ENCODE results near the gene GSX1.

Gene GSX1

DNA sequence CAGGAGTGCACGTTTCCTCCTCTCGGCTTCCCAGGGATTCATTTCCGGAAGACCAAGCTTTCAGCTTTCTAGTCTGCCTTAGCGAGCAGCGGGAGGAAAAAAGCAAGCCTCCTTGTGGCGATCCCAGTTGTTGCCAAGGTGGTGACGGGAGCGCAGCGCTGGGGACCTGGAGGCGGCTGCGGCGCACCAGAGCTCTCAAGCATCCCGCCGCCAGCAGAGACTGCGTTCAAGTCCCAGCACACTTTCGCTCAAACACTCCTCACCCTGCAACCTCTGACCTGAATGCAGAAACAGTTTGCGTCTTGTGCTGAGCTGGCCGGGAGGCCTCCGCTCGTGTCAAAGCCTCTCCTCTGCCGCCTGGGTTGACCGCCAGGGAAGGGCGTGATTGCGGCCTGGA is 4.9 kb downstream of the GSX1 start:
- no peaks in the 10 kb centered on the region for H3K79me1 ChIP-seq (replicated peaks; ENCODE audit: low read length, poor library complexity, severe bottlenecking)
- H2BK12ac ChIP-seq (ENCODE audit: low read length in 2 of 2) = no peak overlapping the region
- H3K23ac ChIP-seq (ENCODE audit: low read length in 2 of 2) = peak overlapping the region in 1 of 2 experiments; percentile 83
- no peak overlapping the region for H3K4me2 ChIP-seq (ENCODE audit: low read length, poor library complexity, severe bottlenecking)
- H3K4me1 ChIP-seq (ENCODE audit: control insufficient read depth, insufficient read depth, low read depth, low read length) = peaks cover 10% of the 10 kb centered on the region
- H3K9me3 ChIP-seq (ENCODE audit: control insufficient read depth, low read length) = peaks cover 5% of the 10 kb centered on the region
- H2BK15ac ChIP-seq (ENCODE audit: low read depth, poor library complexity, severe bottlenecking) = no peak overlapping the region
- peaks cover 0 to 7% of the 10 kb centered on the region in 2 experiments for H3K36me3 ChIP-seq (ENCODE audit: control insufficient read depth in 1 of 2, insufficient read depth in 2 of 2, low read depth in 1 of 2, low read length in 2 of 2)
- no peak overlapping the region for H4K91ac ChIP-seq (ENCODE audit: low read length)
- under 1% methylated on average over 24 of the region's 24 CpGs for WGBS
- no peak overlapping the region for H2BK120ac ChIP-seq (ENCODE audit: low read depth, low read length)
- peaks cover 83 to 90% of the 10 kb centered on the region in 2 experiments for H3K27me3 ChIP-seq (ENCODE audit: control insufficient read depth in 1 of 2, insufficient read depth in 1 of 2, low read length in 2 of 2)
- H2AFZ ChIP-seq (ENCODE audit: low read depth, low read length) = no peak overlapping the region
- H3K27ac ChIP-seq (ENCODE audit: low read length, poor library complexity, severe bottlenecking) = no peak overlapping the region
- H3K14ac ChIP-seq (ENCODE audit: low read length in 2 of 2) = no peak overlapping the region
- no peak overlapping the region for H3K9ac ChIP-seq (ENCODE audit: low read length)
- no peak overlapping the region for H2BK5ac ChIP-seq (ENCODE audit: low read depth, low read length, poor library complexity, severe bottlenecking)
- no peak overlapping the region for H3K4me3 ChIP-seq (ENCODE audit: insufficient read depth in 1 of 2, low read depth in 1 of 2, low read length in 2 of 2)
- H3K4ac ChIP-seq (ENCODE audit: low read depth in 1 of 2, low read length in 2 of 2) = no peak overlapping the region
- DNase-seq = peak; percentile 29
- no peak overlapping the region for H4K8ac ChIP-seq (ENCODE audit: low read length)
- H2AK5ac ChIP-seq (ENCODE audit: low read length, severe bottlenecking) = no peak overlapping the region
- H3K18ac ChIP-seq (ENCODE audit: low read depth in 1 of 2, low read length in 2 of 2) = no peak overlapping the region

DNA sequence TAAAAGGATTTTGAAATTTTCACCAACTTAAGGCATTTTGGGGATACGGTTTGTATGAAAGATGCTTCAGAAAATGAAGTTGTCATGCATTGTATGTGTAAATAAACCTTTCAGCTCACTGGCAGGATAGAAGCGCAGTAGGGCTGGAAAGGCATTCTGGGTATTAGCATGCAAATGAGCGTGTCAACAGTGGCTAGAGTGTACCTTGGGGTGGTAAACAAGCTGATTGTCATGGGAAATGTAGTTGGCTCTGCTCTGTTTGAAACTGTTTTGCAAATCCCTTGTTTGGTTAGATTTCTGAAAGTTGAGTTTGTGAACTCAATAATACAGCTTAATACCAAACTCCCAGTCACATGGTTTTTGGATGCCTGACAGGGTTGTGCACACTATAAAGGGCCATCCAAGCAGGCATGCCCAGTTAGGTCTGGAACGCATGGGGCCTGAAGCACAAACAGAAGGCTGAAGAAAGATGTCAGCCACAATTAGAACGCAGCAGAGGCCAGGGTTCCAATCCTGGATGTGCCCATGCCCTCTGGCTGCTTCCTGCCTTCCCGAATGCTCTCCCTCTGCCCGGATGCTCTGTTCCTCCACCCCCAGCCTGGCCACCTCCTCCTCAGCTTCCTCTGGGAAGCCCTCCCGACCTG is 14.6 kb downstream of the GSX1 start:
- no peak overlapping the region for H3K27ac ChIP-seq (ENCODE audit: low read length, poor library complexity, severe bottlenecking)
- no peak overlapping the region for H2BK15ac ChIP-seq (ENCODE audit: low read depth, poor library complexity, severe bottlenecking)
- WGBS = 57% methylated on average over 8 of the region's 8 CpGs
- H3K36me3 ChIP-seq (ENCODE audit: control insufficient read depth in 1 of 2, insufficient read depth in 2 of 2, low read depth in 1 of 2, low read length in 2 of 2) = no peaks in the 10 kb centered on the region
- H2BK12ac ChIP-seq (ENCODE audit: low read length in 2 of 2) = no peak overlapping the region
- H3K4me3 ChIP-seq (ENCODE audit: insufficient read depth in 1 of 2, low read depth in 1 of 2, low read length in 2 of 2) = no peak overlapping the region
- peaks cover 32 to 66% of the 10 kb centered on the region in 2 experiments for H3K27me3 ChIP-seq (ENCODE audit: control insufficient read depth in 1 of 2, insufficient read depth in 1 of 2, low read length in 2 of 2)
- no peak overlapping the region for H3K4ac ChIP-seq (ENCODE audit: low read depth in 1 of 2, low read length in 2 of 2)
- H2BK5ac ChIP-seq (ENCODE audit: low read depth, low read length, poor library complexity, severe bottlenecking) = no peak overlapping the region
- H3K4me1 ChIP-seq (ENCODE audit: control insufficient read depth, insufficient read depth, low read depth, low read length) = no peaks in the 10 kb centered on the region
- H3K18ac ChIP-seq (ENCODE audit: low read depth in 1 of 2, low read length in 2 of 2) = no peak overlapping the region
- H2BK120ac ChIP-seq (ENCODE audit: low read depth, low read length) = no peak overlapping the region
- no peak overlapping the region for H2AK5ac ChIP-seq (ENCODE audit: low read length, severe bottlenecking)
- H4K8ac ChIP-seq (ENCODE audit: low read length) = no peak overlapping the region
- no peak overlapping the region for H3K14ac ChIP-seq (ENCODE audit: low read length in 2 of 2)
- no peaks in the 10 kb centered on the region for H3K9me3 ChIP-seq (ENCODE audit: control insufficient read depth, low read length)
- DNase-seq = no peak
- H2AFZ ChIP-seq (ENCODE audit: low read depth, low read length) = no peak overlapping the region
- no peak overlapping the region for H3K23ac ChIP-seq (ENCODE audit: low read length in 2 of 2)
- no peak overlapping the region for H4K91ac ChIP-seq (ENCODE audit: low read length)
- no peak overlapping the region for H3K9ac ChIP-seq (ENCODE audit: low read length)
- no peaks in the 10 kb centered on the region for H3K79me1 ChIP-seq (replicated peaks; ENCODE audit: low read length, poor library complexity, severe bottlenecking)
- H3K4me2 ChIP-seq (ENCODE audit: low read length, poor library complexity, severe bottlenecking) = no peak overlapping the region

DNA sequence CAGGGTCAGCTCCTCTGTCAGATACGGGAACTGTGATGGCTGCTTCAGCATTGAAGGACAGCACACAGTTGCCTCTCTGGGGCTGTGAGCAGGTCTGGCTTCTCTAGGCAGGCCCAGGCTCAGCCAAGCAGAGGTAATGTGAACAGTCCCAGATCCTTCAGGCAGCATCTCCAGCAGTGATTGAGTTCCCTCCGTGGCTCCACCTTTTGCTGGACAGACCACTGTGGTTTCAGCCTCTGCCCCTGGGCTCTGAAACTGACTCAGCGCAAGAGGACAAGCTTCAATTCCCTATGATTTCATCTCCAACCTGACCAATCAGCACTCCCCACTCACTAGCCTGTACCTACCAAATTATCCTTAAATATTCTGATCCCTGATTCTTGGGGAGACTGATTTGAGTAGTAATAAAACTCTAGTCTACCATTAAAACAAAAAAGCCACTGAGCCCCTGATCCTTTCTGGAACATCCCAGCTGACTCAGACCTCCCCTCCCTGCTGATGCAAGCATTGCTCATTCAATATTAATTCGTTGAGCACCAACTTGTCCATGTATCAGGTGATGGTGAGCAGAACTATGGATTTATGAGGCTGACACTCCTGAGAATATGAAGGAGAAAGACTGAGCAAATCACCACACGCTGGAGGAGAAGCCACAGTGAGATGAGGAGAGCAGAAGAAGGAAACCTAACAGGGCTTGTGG is 16.7 kb downstream of the GSX1 start:
- Histone ChIP-seq H2BK15ac (ENCODE audit: low read depth, poor library complexity, severe bottlenecking) (no peak overlapping the region), H3K4me2 (ENCODE audit: low read length, poor library complexity, severe bottlenecking) (no peak overlapping the region), H3K9me3 (ENCODE audit: control insufficient read depth, low read length) (no peaks in the 10 kb centered on the region), H3K14ac (ENCODE audit: low read length in 2 of 2) (no peak overlapping the region), H3K4me1 (ENCODE audit: control insufficient read depth, insufficient read depth, low read depth, low read length) (no peaks in the 10 kb centered on the region), H4K8ac (ENCODE audit: low read length) (no peak overlapping the region), H3K36me3 (ENCODE audit: control insufficient read depth in 1 of 2, insufficient read depth in 2 of 2, low read depth in 1 of 2, low read length in 2 of 2) (no peaks in the 10 kb centered on the region), H3K27ac (ENCODE audit: low read length, poor library complexity, severe bottlenecking) (no peak overlapping the region), H4K91ac (ENCODE audit: low read length) (no peak overlapping the region), H2BK5ac (ENCODE audit: low read depth, low read length, poor library complexity, severe bottlenecking) (no peak overlapping the region), H3K79me1 (replicated peaks; ENCODE audit: low read length, poor library complexity, severe bottlenecking) (no peaks in the 10 kb centered on the region), H3K4ac (ENCODE audit: low read depth in 1 of 2, low read length in 2 of 2) (no peak overlapping the region), H2AK5ac (ENCODE audit: low read length, severe bottlenecking) (no peak overlapping the region), H3K27me3 (ENCODE audit: control insufficient read depth in 1 of 2, insufficient read depth in 1 of 2, low read length in 2 of 2) (peaks cover 26 to 70% of the 10 kb centered on the region in 2 experiments), H3K18ac (ENCODE audit: low read depth in 1 of 2, low read length in 2 of 2) (no peak overlapping the region), H3K23ac (ENCODE audit: low read length in 2 of 2) (no peak overlapping the region), H2AFZ (ENCODE audit: low read depth, low read length) (no peak overlapping the region), H2BK120ac (ENCODE audit: low read depth, low read length) (no peak overlapping the region), H3K4me3 (ENCODE audit: insufficient read depth in 1 of 2, low read depth in 1 of 2, low read length in 2 of 2) (no peak overlapping the region), H2BK12ac (ENCODE audit: low read length in 2 of 2) (no peak overlapping the region), H3K9ac (ENCODE audit: low read length) (no peak overlapping the region)
- no peak for DNase-seq
- 67% methylated on average over 5 of the region's 5 CpGs for WGBS

DNA sequence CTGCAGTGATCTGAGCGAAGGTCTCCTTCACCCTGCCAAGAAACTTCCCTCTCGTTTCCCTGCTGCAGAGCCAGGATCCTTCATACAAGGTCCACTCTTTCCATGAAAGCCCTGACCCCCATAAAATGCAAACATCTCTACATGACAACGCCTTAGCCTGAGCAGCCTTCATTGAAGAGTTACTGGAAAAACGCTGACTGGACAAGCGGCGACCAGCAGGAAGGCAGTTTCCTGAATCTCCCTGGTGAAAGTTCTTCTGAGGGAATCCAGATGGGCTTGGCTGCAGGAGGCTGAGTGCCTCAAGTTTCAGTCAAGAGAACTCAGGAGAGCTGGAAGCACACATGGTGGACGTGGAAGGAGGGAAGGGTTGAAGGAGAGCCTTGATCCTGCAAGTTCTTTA is 17.7 kb downstream of the GSX1 start:
- Histone ChIP-seq H3K18ac (ENCODE audit: low read depth in 1 of 2, low read length in 2 of 2) (no peak overlapping the region), H2BK5ac (ENCODE audit: low read depth, low read length, poor library complexity, severe bottlenecking) (no peak overlapping the region), H4K8ac (ENCODE audit: low read length) (no peak overlapping the region), H3K14ac (ENCODE audit: low read length in 2 of 2) (no peak overlapping the region), H2BK15ac (ENCODE audit: low read depth, poor library complexity, severe bottlenecking) (no peak overlapping the region), H3K4me2 (ENCODE audit: low read length, poor library complexity, severe bottlenecking) (no peak overlapping the region), H2AK5ac (ENCODE audit: low read length, severe bottlenecking) (no peak overlapping the region), H4K91ac (ENCODE audit: low read length) (no peak overlapping the region), H3K27me3 (ENCODE audit: control insufficient read depth in 1 of 2, insufficient read depth in 1 of 2, low read length in 2 of 2) (peaks cover 32 to 68% of the 10 kb centered on the region in 2 experiments), H3K9ac (ENCODE audit: low read length) (no peak overlapping the region), H3K23ac (ENCODE audit: low read length in 2 of 2) (no peak overlapping the region), H2AFZ (ENCODE audit: low read depth, low read length) (no peak overlapping the region), H3K4ac (ENCODE audit: low read depth in 1 of 2, low read length in 2 of 2) (no peak overlapping the region), H2BK120ac (ENCODE audit: low read depth, low read length) (no peak overlapping the region), H3K27ac (ENCODE audit: low read length, poor library complexity, severe bottlenecking) (no peak overlapping the region), H3K79me1 (replicated peaks; ENCODE audit: low read length, poor library complexity, severe bottlenecking) (no peaks in the 10 kb centered on the region), H3K4me3 (ENCODE audit: insufficient read depth in 1 of 2, low read depth in 1 of 2, low read length in 2 of 2) (no peak overlapping the region), H2BK12ac (ENCODE audit: low read length in 2 of 2) (no peak overlapping the region), H3K4me1 (ENCODE audit: control insufficient read depth, insufficient read depth, low read depth, low read length) (no peaks in the 10 kb centered on the region), H3K36me3 (ENCODE audit: control insufficient read depth in 1 of 2, insufficient read depth in 2 of 2, low read depth in 1 of 2, low read length in 2 of 2) (no peaks in the 10 kb centered on the region), H3K9me3 (ENCODE audit: control insufficient read depth, low read length) (no peaks in the 10 kb centered on the region)
- WGBS = 67% methylated on average over 7 of the region's 7 CpGs
- DNase-seq = no peak

Measured in mesenchymal stem cell (in vitro differentiated cells and primary cell).